ENCODE data around the gene IL31RA. TPM values are rescaled to one million over a fixed set of nuclear protein-coding genes. Genes with fewer than 3 reads are reported as not detected.

IL31RA gene
- total RNA-seq, 1 experiment from 2014 or later, result not detected

- no peak for TF ChIP-seq PRDM15 (CRISPR knock-in tag; IDR thresholded peaks at IDR 0.05)
- TF ChIP-seq ZNF281 (CRISPR knock-in tag; IDR thresholded peaks at IDR 0.05), result no peak
- no peak for TF ChIP-seq ZNF232 (CRISPR knock-in tag; IDR thresholded peaks at IDR 0.05)
- no peak for TF ChIP-seq CREB1 (CRISPR knock-in tag; IDR thresholded peaks at IDR 0.05)
Measured at GRCh38 chr5:55817030-55817429, 34.1 kb upstream of the IL31RA start (continued).

- TF ChIP-seq CREB1 (CRISPR knock-in tag; IDR thresholded peaks at IDR 0.05) (no peak), ATF3 (CRISPR knock-in tag; conservative IDR thresholded peaks at IDR 0.05) (no peak), ZMAT4 (CRISPR knock-in tag; IDR thresholded peaks at IDR 0.05) (no peak), TEAD1 (CRISPR knock-in tag; IDR thresholded peaks at IDR 0.05) (no peak), GABPB1 (CRISPR knock-in tag; IDR thresholded peaks at IDR 0.05) (no peak), ARID4B (CRISPR knock-in tag; IDR thresholded peaks at IDR 0.05; ENCODE audit: borderline replicate concordance) (no peak), CBFB (CRISPR knock-in tag; IDR thresholded peaks at IDR 0.05; ENCODE audit: low read depth) (no peak), CTCF (IDR thresholded peaks at IDR 0.05) (no peak), RELA (CRISPR knock-in tag; IDR thresholded peaks at IDR 0.05; ENCODE audit: borderline replicate concordance) (no peak), ZNF512 (CRISPR knock-in tag; IDR thresholded peaks at IDR 0.05; ENCODE audit: borderline replicate concordance) (no peak), TP53 (CRISPR knock-in tag; IDR thresholded peaks at IDR 0.05) (no peak), ESRRA (CRISPR knock-in tag; IDR thresholded peaks at IDR 0.05; ENCODE audit: borderline replicate concordance) (no peak), HMGA2 (CRISPR knock-in tag; IDR thresholded peaks at IDR 0.05) (no peak)
- Mint-ChIP-seq H3K36me3 (no peaks in the 10 kb centered on the region), H3K4me3 (no peak overlapping the region), H3K9me3 (no peaks in the 10 kb centered on the region), H3K27me3 (ENCODE audit: low read depth) (peaks cover 35% of the 10 kb centered on the region), H3K27ac (no peak overlapping the region), H3K4me1 (peaks cover 8% of the 10 kb centered on the region)
- POLR2A ChIA-PET, result no interaction called here
- ATAC-seq (no peak), DNase-seq (ENCODE audit: low spot score) (no peak)
- CTCF ChIA-PET, result no interaction called here
Measured at GRCh38 chr5:55820488-55820887, 30.7 kb upstream of the IL31RA start.

Measured in WTC11 (cell line).